Panc1 (cell line): ENCODE measurements around the gene WDR64. TPM values are rescaled to one million over a fixed set of nuclear protein-coding genes. Genes with fewer than 3 reads are reported as not detected.

Experiments used
- ATAC-seq: fragments of 200-7000 bp; cut with Tn5 transposase; 2 replicates; pipeline ENCODE4 v1.9.1; 2020; ENCODE audit warnings: mild to moderate bottlenecking, moderate library complexity
- BruUV-seq: library from RNA; stranded (reverse); fragments of 400-500 nt; replicated peaks from 2 replicates; lab custom pipeline; 2021; lab: Mats Ljungman, UMichigan
- CTCF ChIA-PET: fragments of 300-600 bp; sonication (Branson Sonifier 250); formaldehyde crosslinking; loops from one replicate; lab custom pipeline; 2022; ENCODE audit warnings: antibody characterized with exemption; lab: Charles Lee
- POLR2A ChIA-PET: fragments of 300-600 bp; sonication (Branson Sonifier 250); formaldehyde crosslinking; loops from one replicate; lab custom pipeline; 2022; ENCODE audit warnings: antibody characterized with exemption; lab: Charles Lee
- DNase-seq: peaks from one replicate; pipeline ENCODE4 v3.0.0-alpha.2; 2010; ENCODE audit warnings: low read depth, low spot score
- H3K27ac ChIP-seq: 2 replicates; pipeline ENCODE4 v1.5.1; 2011; ENCODE audit warnings: mild to moderate bottlenecking, low read length, inconsistent platforms
- H3K27me3 ChIP-seq: fragments of 200-500 bp; sonication (Bioruptor generic); 2 replicates; pipeline ENCODE4 v1.6.0; 2014; ENCODE audit warnings: low read length, inconsistent platforms; ENCODE audit not compliant: control insufficient read depth, insufficient read depth
- H3K36me3 ChIP-seq: fragments of 200-500 bp; sonication (Bioruptor generic); 2 replicates; pipeline ENCODE4 v1.5.1; 2014; ENCODE audit warnings: inconsistent platforms, mild to moderate bottlenecking, low read length, moderate library complexity; ENCODE audit not compliant: control insufficient read depth, insufficient read depth
- H3K4me1 ChIP-seq: 2 replicates; pipeline ENCODE4 v1.5.1; 2011; ENCODE audit warnings: inconsistent platforms, mild to moderate bottlenecking, low read length, moderate library complexity; ENCODE audit not compliant: control insufficient read depth, insufficient read depth
- H3K4me3 ChIP-seq, 2 experiments: 2 replicates each; pipeline ENCODE4 v1.5.1; 2011 to 2012; ENCODE audit warnings: low read depth in 2 of 2, low read length in 2 of 2, mild to moderate bottlenecking in 2 of 2, inconsistent platforms in 1 of 2, moderate library complexity in 1 of 2
- H3K9me3 ChIP-seq: fragments of 200-500 bp; sonication (Bioruptor generic); 2 replicates; pipeline ENCODE4 v1.5.1; 2014; ENCODE audit warnings: low read depth, mild to moderate bottlenecking, inconsistent platforms, low read length, moderate library complexity; ENCODE audit not compliant: control insufficient read depth, insufficient read depth
- POLR2AphosphoS5 ChIP-seq: IDR thresholded peaks from 2 replicates; pipeline ENCODE4 v1.6.1; 2012; ENCODE audit warnings: mild to moderate bottlenecking, low read depth, low read length, moderate library complexity
- REST ChIP-seq, 2 experiments: IDR thresholded peaks; 2 replicates each; pipeline ENCODE4 v1.6.1; 2011 to 2012; ENCODE audit warnings: low read depth in 2 of 2, control low read depth in 1 of 2, low read length in 1 of 2, mild to moderate bottlenecking in 1 of 2, moderate library complexity in 1 of 2; ENCODE audit not compliant: insufficient read depth in 1 of 2
- SIN3A ChIP-seq: IDR thresholded peaks from 2 replicates; pipeline ENCODE4 v1.6.1; 2012; ENCODE audit warnings: low read depth, mild to moderate bottlenecking, low read length, moderate library complexity, borderline replicate concordance; ENCODE audit not compliant: insufficient read depth
- TCF7L2 ChIP-seq: IDR thresholded peaks from 2 replicates; pipeline ENCODE4 v1.6.1; 2011; ENCODE audit warnings: mild to moderate bottlenecking, low read depth, low read length, inconsistent platforms
- in situ Hi-C: cut with HindIII; loops from 2 replicates; pipeline ENCODE4 v1.10.0; 2016; ENCODE audit warnings: low sequenced_read_pairs, low pct_unique_long_range_greater_than_20kb
- intact Hi-C: fragments of 100-400 bp; cut with micrococcal nuclease; formaldehyde crosslinking; loops from one replicate; pipeline ENCODE4 v1.10.0; 2022; ENCODE audit not compliant: unreplicated experiment
- total RNA-seq: library from RNA; stranded (reverse); gene quantifications from one replicate; pipeline ENCODE4 v1.2.1, GENCODE V29; 2021; ENCODE audit not compliant: unreplicated experiment
- TF ChIP-seq, protein P1 (sequence below): fragments of 450-650 bp; IDR thresholded peaks from 2 replicates; pipeline ENCODE4 v1.5.1; 2017; ENCODE audit warnings: mild to moderate bottlenecking

Gene WDR64
- total RNA-seq, 1 experiment from 2014 or later: not detected

DNA sequence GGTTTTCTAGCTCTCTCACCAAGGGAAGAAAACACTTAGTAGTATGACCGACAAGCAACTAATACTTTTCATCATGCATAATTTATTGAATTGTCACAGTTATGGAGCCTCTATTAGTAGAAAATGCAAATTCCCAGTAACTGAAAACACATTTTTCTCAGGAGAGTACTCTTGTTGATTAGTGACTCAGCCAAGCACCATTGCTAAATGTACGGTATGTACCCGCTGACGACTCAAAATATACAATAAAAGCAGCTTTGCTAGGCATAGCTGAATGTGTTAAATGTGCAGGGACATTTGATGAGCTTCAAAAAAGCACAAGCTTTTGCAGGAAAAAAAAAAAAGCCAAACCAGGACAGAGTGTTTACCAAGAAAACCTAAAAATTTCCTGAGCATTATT lies 63.9 kb downstream of the WDR64 start:
- H3K4me3 ChIP-seq: no peak overlapping the region
- no peak for DNase-seq
- H3K4me1 ChIP-seq: no peaks in the 10 kb centered on the region
- in situ Hi-C loops (no loop called here), intact Hi-C loops (no loop called here)
- ChIA-PET CTCF (interaction anchor here (0.6 kb wide), 1 partner anchor 25 kb away, joined by 3 read pairs; no protein-coding TSS in a partner anchor), POLR2A (interaction anchor here (0.6 kb wide), 1 partner anchor 100 kb away, joined by 6 read pairs; no protein-coding TSS in a partner anchor)
- H3K27ac ChIP-seq: no peak overlapping the region
- no peaks in the 10 kb centered on the region for H3K27me3 ChIP-seq
- ATAC-seq: no peak
- H3K36me3 ChIP-seq: no peaks in the 10 kb centered on the region
- no TSS peak for BruUV-seq
- TF ChIP-seq TCF7L2: no peak
- no peaks in the 10 kb centered on the region for H3K9me3 ChIP-seq

- Histone ChIP-seq H3K4me3 (no peak overlapping the region), H3K27me3 (no peaks in the 10 kb centered on the region), H3K9me3 (no peaks in the 10 kb centered on the region), H3K27ac (no peak overlapping the region), H3K4me1 (no peaks in the 10 kb centered on the region), H3K36me3 (no peaks in the 10 kb centered on the region)
- no TSS peak for BruUV-seq
- no peak for ATAC-seq
- DNase-seq: no peak
- in situ Hi-C loops: no loop called here
- POLR2A ChIA-PET: no interaction called here
- TF ChIP-seq TCF7L2 (no peak), REST (IDR thresholded peaks at IDR 0.05; ENCODE audit: insufficient read depth in 1 of 2, low read depth in 2 of 2, low read length in 1 of 2) (no peak), POLR2AphosphoS5 (no peak), SIN3A (no peak)
- TF ChIP-seq, protein P1, sequence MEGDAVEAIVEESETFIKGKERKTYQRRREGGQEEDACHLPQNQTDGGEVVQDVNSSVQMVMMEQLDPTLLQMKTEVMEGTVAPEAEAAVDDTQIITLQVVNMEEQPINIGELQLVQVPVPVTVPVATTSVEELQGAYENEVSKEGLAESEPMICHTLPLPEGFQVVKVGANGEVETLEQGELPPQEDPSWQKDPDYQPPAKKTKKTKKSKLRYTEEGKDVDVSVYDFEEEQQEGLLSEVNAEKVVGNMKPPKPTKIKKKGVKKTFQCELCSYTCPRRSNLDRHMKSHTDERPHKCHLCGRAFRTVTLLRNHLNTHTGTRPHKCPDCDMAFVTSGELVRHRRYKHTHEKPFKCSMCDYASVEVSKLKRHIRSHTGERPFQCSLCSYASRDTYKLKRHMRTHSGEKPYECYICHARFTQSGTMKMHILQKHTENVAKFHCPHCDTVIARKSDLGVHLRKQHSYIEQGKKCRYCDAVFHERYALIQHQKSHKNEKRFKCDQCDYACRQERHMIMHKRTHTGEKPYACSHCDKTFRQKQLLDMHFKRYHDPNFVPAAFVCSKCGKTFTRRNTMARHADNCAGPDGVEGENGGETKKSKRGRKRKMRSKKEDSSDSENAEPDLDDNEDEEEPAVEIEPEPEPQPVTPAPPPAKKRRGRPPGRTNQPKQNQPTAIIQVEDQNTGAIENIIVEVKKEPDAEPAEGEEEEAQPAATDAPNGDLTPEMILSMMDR: no peak
- CTCF ChIA-PET: no interaction called here
- intact Hi-C loops: no loop called here
Observed at GRCh38 chr1:241716915-241717656, 65.0 kb downstream of the WDR64 start.

GRCh38 chr1:241717975-241718374 lies 65.9 kb downstream of the WDR64 start:
- Histone ChIP-seq H3K27ac (no peak overlapping the region), H3K4me1 (no peaks in the 10 kb centered on the region), H3K27me3 (no peaks in the 10 kb centered on the region), H3K36me3 (no peaks in the 10 kb centered on the region), H3K9me3 (no peaks in the 10 kb centered on the region), H3K4me3 (no peak overlapping the region)
- ATAC-seq: no peak
- DNase-seq: no peak
- intact Hi-C loops (no loop called here), in situ Hi-C loops (no loop called here)
- BruUV-seq: no TSS peak
- no peak for TF ChIP-seq TCF7L2
- no peak for TF ChIP-seq SIN3A
- TF ChIP-seq, protein P1: no peak
- no peak for TF ChIP-seq REST (IDR thresholded peaks at IDR 0.05; ENCODE audit: insufficient read depth in 1 of 2, low read depth in 2 of 2, low read length in 1 of 2)
- no peak for TF ChIP-seq POLR2AphosphoS5
- ChIA-PET POLR2A (no interaction called here), CTCF (no interaction called here)
